IPS-15b (cell line): ENCODE results near the gene F5.
A peak's percentile ranks its signal among the peaks of the same experiment; 100 is the strongest.

ENCODE experiments used
- H3K27me3 ChIP-seq: one replicate; pipeline ENCODE4 v1.6.1; 2013; ENCODE audit warnings: low read length; ENCODE audit not compliant: control insufficient read depth, insufficient read depth
- H3K36me3 ChIP-seq: one replicate; pipeline ENCODE4 v1.6.1; 2013; ENCODE audit warnings: low read length; ENCODE audit not compliant: control insufficient read depth, insufficient read depth
- H3K4me1 ChIP-seq: one replicate; pipeline ENCODE4 v1.6.1; 2013; ENCODE audit warnings: mild to moderate bottlenecking, low read length; ENCODE audit not compliant: control insufficient read depth, insufficient read depth
- H3K4me3 ChIP-seq: one replicate; pipeline ENCODE4 v1.5.1; 2013; ENCODE audit warnings: low read depth, low read length
- H3K9ac ChIP-seq: one replicate; pipeline ENCODE4 v1.6.1; 2013; ENCODE audit warnings: low read depth, mild to moderate bottlenecking, low read length
- H3K9me3 ChIP-seq: one replicate; pipeline ENCODE4 v1.6.1; 2013; ENCODE audit warnings: mild to moderate bottlenecking, low read length; ENCODE audit not compliant: control insufficient read depth, insufficient read depth

Gene F5

DNA sequence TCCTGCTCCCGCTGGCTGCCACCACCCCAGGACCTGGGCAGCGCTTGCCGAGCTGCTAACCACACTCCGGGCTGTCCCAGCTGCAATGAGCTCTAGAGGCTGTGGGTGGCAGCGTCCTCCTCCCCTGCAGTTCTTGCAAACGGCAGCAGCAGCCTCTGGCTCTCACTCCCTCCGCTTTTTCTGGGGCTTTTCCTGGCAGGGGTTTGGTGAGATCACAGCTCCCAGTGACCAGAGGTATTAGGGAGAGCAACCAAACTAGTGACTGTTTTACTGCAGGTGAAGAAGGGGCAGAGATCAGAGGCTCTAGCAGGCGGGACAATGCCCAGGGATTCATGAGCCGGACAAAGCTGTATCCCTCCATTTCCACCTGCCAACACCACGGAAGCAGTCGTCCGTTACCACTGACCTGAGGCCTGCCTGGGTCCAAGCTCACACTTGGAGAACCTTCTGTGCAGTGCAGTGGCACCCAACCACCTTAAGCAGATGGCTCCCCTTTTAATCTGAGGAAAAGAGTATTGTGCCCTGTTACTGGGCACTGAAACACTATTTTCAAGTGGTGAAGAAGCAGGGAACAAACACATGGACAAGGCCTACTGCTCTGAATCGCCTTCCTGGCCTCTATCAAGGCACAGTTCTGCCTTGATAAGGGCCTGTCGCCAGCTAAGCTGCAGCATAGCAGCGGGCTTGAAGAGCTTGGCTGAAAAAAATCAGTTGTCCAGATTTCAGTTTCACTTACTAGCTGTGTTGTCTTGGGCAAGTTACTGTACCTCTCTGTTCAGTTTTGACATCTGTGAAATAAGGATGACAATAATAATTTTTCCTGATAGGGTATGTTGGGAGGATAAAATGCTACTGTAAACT lies at the start of gene F5:
Gene F5, minus strand, starts transcription at position 87 of the 861 bp plus-strand sequence. CDS start 95 bp downstream, outside the sequence.
- peak within 1 kb of the TSS; percentile 16 for H3K9ac ChIP-seq
- no peaks in the 10 kb centered on the region for H3K9me3 ChIP-seq
- H3K4me3 ChIP-seq: peak within 1 kb of the TSS; percentile 42
- H3K4me1 ChIP-seq: peaks cover 2% of the 10 kb centered on the region
- H3K27me3 ChIP-seq: peaks cover 4% of the 10 kb centered on the region
- H3K36me3 ChIP-seq: no peaks in the 10 kb centered on the region

DNA sequence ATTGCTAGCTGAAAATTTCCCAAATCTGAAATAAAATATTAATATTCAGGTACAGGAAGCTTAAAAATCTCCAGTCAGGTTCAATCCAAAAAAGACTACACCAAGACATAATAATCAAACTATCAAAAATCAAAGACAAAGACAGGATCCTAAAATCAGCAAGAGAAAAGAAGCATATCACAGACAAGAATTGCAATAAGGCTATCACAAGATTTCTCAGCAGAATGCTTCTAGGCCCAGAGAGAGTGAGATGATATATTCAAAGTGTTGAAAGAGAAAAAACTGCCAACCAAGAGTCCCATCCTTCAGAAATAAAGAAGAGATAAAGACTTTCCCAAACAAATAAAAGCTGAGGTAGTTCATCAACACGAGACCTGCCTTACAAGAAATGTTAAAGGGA lies 48.6 kb upstream of the F5 start:
- Histone ChIP-seq H3K9me3 (no peaks in the 10 kb centered on the region), H3K4me1 (no peaks in the 10 kb centered on the region)

DNA sequence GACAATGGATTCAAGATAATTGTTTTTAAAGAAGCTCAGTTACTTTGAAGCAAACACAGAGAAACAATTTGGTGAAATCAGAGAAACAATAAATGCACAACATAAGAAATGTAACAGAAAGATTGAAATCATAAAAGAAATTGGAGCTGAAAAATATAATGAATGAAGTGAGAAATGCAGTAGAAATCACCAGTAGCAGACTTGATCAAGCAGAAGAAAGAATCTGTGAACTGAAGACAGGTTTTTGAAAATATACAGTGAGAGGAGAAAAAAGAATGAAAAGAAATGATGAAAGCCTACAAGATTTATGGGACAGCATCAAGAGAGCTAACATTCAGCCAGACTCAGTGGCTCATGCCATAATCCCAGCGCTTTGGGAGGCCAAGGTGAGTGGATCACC lies 47.9 kb upstream of the F5 start:
- Histone ChIP-seq H3K4me3 (no peak overlapping the region), H3K9me3 (no peaks in the 10 kb centered on the region), H3K9ac (no peak overlapping the region), H3K36me3 (no peaks in the 10 kb centered on the region), H3K27me3 (no peaks in the 10 kb centered on the region), H3K4me1 (no peaks in the 10 kb centered on the region)

More for the DNA sequence above, 48.6 kb upstream of the F5 start:
- no peaks in the 10 kb centered on the region for H3K36me3 ChIP-seq
- H3K9ac ChIP-seq: no peak overlapping the region
- H3K4me3 ChIP-seq: no peak overlapping the region
- no peaks in the 10 kb centered on the region for H3K27me3 ChIP-seq

DNA sequence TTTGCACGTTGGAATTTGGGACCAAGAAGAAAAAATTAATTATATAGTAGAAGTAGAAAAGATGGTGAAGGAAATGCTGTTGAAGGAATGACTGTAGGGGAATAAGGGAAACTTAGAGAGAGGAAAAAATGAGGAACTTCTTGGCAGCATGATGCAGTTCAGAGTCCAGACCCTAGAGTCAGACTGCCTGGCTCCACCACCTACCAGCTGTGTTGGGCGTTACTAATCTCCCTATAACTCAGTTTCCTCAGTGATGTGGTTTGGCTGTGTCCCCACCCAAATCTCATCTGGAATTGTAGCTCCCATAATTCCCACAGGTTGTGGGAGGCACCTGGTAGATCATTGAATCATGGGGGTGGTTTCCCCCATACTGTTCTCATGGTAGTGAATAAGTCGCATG lies 45.0 kb upstream of the F5 start:
- Histone ChIP-seq H3K4me1 (no peaks in the 10 kb centered on the region), H3K9ac (no peak overlapping the region), H3K9me3 (no peaks in the 10 kb centered on the region), H3K4me3 (no peak overlapping the region), H3K27me3 (no peaks in the 10 kb centered on the region), H3K36me3 (no peaks in the 10 kb centered on the region)

DNA sequence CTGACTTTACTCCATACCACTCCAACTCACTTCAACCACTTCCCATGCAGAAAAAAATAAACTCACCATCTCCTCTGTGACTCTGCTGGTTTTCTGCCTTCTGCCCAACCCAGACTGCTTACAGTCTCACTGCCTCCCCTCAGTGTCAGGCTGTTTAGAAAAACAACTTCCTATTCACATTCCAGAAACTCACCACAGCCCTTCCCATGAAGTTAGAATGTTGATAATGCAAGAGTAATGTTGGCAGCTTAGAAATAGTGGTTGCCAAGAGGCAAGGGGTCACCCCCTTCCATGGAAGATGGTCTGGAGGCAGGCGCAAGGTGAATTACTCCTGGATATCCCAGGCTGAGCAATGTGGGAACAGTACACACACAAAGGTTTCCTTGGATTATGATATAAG lies 43.7 kb upstream of the F5 start, which contains the start of gene SELP:
Gene SELP, minus strand, starts transcription at position 119 of the 400 bp plus-strand sequence. Its CDS starts 50 bp downstream, at position 69.
- no peaks in the 10 kb centered on the region for H3K27me3 ChIP-seq
- H3K4me3 ChIP-seq: no peak within 1 kb of the TSS
- H3K4me1 ChIP-seq: no peaks in the 10 kb centered on the region
- H3K9me3 ChIP-seq: no peaks in the 10 kb centered on the region
- no peak within 1 kb of the TSS for H3K9ac ChIP-seq
- no peaks in the 10 kb centered on the region for H3K36me3 ChIP-seq

DNA sequence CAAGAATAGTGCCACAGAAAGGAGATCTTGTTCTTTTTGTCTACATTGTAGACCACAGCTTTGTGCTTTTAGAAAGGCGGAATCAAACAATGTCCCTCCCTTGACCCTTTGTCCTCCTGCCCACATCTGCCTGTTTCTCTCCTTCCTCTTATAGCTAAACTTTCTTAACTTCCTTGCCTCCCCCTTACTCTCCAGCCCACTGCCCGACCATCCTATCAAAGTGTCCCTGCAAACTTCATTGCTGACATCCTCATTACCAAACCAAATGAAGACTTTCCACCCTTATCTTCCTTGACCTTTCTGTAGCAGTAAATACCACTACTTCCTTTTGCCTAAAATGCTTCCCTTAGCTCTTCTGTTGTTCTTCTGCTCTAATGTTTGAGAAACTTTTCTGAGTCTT lies 38.6 kb upstream of the F5 start:
- Histone ChIP-seq H3K9ac (no peak overlapping the region), H3K9me3 (no peaks in the 10 kb centered on the region), H3K4me3 (no peak overlapping the region), H3K4me1 (no peaks in the 10 kb centered on the region), H3K36me3 (no peaks in the 10 kb centered on the region), H3K27me3 (no peaks in the 10 kb centered on the region)

DNA sequence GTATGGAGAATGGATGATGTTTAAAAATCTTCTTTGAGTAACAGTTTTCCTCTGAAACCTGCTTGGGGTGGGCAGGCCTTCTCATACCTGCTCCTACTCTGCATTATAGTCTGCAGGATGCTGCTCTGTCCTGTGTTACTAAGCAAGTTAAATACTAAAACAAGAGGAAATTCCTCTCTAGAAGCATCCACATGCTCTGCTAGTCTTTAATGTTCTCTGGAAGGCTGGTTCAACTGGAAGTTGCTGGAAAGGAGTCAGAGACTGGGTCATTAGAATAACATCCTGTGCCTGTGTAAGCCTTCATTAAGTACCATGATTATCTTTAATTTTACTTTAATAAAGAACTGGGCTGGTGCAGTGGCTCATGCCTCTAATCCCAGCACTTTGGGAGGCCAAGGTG lies 37.8 kb upstream of the F5 start:
- no peaks in the 10 kb centered on the region for H3K27me3 ChIP-seq
- no peaks in the 10 kb centered on the region for H3K9me3 ChIP-seq
- no peak overlapping the region for H3K9ac ChIP-seq
- no peaks in the 10 kb centered on the region for H3K36me3 ChIP-seq
- H3K4me1 ChIP-seq: no peaks in the 10 kb centered on the region
- no peak overlapping the region for H3K4me3 ChIP-seq

DNA sequence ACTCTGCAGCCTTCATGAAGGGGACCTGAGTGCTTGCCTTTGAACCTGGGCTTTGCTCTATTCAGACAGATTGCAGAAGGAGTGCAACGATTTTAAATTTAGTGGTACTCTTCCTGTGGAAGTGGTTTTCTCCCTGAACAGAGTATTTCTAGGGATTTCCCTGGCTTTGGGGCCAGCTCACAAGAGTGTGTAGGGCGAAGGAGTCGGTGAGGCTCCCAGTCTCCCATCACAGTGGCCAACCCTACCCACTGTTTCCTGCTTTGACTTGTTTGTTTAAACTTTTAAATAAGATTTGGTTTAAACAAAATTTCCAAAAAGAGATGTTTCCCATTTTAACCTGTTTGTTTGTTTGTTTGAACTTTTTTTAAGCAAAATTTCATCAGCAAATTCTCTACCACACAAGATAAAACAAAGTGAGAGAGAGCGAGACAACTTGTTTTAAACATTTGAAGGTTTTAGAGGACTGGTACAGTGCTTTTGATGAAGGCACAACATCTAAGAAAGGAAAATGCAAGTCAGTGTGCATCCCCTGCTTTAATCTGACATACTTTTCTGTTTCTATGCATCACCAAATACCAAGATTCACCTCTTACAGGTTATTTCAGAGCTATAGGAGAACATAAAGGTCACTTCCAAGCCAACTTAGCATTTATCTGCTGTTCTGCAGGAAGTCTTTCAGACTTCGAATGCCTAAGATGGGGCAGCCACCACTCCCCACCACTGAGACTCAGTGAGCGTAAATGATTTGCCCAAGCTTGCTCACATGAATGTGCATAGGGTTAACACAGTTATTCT lies 37.0 kb upstream of the F5 start:
- Histone ChIP-seq H3K9me3 (no peaks in the 10 kb centered on the region), H3K27me3 (no peaks in the 10 kb centered on the region), H3K36me3 (no peaks in the 10 kb centered on the region), H3K9ac (no peak overlapping the region), H3K4me3 (no peak overlapping the region), H3K4me1 (no peaks in the 10 kb centered on the region)

DNA sequence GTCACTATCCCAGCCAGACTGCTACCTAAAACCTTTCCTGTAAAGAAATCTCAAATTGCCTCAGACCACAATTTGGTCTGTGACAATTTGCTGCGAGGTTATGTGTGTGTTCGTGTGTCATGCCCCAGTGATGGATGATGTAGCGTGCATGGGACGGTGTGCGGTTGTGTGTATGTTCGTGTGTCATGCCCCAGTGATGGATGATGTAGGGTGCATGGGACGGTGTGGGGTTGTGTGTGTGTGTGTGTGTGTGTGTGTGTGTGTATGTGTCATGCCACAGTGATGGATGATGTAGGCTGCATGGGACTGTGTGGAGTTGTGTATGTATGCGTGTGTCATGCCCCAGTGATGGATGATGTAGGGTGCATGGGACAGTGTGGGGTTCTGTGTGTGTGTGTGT lies 34.3 kb upstream of the F5 start:
- H3K4me3 ChIP-seq: no peak overlapping the region
- H3K9ac ChIP-seq: no peak overlapping the region
- H3K27me3 ChIP-seq: no peaks in the 10 kb centered on the region
- no peaks in the 10 kb centered on the region for H3K9me3 ChIP-seq
- H3K4me1 ChIP-seq: no peaks in the 10 kb centered on the region
- no peaks in the 10 kb centered on the region for H3K36me3 ChIP-seq

DNA sequence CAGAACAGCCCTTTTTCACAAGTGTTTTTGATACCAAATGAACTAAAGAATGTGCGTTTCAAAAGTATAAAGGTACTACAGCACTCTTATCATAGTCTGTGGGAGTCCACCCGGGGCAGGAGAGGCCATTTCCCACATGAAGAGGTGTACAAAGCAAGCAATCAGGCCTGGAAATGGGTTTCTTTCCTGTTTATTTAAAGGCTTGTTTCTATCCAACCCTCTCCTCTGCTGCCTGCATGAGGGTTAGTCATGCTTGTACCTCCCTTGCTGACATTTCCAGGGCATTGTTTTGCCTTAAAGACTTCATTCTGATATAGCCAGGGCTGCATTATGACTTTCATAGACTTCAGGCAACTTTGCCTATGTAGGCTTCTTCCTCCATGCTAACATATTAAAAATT lies 32.1 kb upstream of the F5 start:
- Histone ChIP-seq H3K27me3 (no peaks in the 10 kb centered on the region), H3K36me3 (no peaks in the 10 kb centered on the region), H3K9me3 (no peaks in the 10 kb centered on the region), H3K9ac (no peak overlapping the region), H3K4me3 (no peak overlapping the region), H3K4me1 (no peaks in the 10 kb centered on the region)

DNA sequence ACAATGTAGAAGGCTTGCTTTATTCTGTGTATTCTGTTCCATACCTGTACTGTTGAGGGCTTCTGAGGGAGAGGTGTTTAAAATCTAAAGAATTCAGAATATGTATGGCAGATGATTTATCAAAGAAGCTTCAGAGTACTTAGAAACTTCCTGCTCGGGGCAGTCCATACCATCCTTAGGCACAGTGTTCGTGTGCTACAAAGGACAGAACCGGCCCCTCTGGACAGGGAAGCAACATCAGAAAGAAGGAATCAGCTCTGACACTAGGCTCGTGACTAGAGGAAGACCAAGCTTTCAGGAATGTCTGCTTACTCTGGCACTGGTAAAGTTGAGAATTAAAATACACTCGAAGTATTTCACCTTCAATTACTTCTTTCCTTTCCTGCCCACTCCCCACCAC lies 29.5 kb upstream of the F5 start:
- Histone ChIP-seq H3K4me3 (no peak overlapping the region), H3K36me3 (no peaks in the 10 kb centered on the region), H3K4me1 (no peaks in the 10 kb centered on the region), H3K27me3 (no peaks in the 10 kb centered on the region), H3K9ac (no peak overlapping the region), H3K9me3 (no peaks in the 10 kb centered on the region)

DNA sequence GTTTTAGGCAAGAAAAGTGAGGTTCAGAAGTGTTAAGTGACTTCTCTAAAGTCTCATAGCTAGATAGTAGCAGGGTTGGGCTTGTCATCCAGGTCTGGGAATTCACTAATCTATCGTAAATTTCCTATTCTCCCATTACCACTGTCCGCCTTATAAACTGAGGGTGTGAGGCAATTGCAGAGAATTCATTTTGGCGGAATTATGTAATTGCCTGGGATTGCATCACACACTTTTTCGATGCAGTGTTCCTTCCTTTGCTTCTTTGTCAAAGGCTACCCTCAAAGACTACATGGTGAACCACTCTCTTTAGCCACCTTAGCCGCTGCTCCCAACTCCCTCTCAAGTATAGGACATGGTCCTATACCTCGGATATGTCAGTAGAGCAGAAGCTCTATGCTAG lies 24.6 kb upstream of the F5 start:
- no peaks in the 10 kb centered on the region for H3K36me3 ChIP-seq
- H3K27me3 ChIP-seq: no peaks in the 10 kb centered on the region
- H3K9me3 ChIP-seq: no peaks in the 10 kb centered on the region
- H3K9ac ChIP-seq: no peak overlapping the region
- no peak overlapping the region for H3K4me3 ChIP-seq
- no peaks in the 10 kb centered on the region for H3K4me1 ChIP-seq
